ENCODE results near the gene MEPCE.

- TF ChIP-seq ZNF660 (tag by site-specific recombination; IDR thresholded peaks at IDR 0.05), result no peak
- TF ChIP-seq ZNF530 (tag by site-specific recombination; IDR thresholded peaks at IDR 0.05; ENCODE audit: low read depth), result no peak
- no peak for TF ChIP-seq CTCF (tag by site-specific recombination; IDR thresholded peaks at IDR 0.05)
- no peak for TF ChIP-seq ZNF580 (tag by site-specific recombination; IDR thresholded peaks at IDR 0.05)
Measured at GRCh38 chr7:100482728-100483089, 53.1 kb downstream of the MEPCE start.

Data from HEK293 (cell line).